SK-N-MC (cell line): ENCODE measurements around the gene RPS2.

Experiments
- EZH2 ChIP-seq: fragments of 200-600 bp; sonication (generic); IDR thresholded peaks from one replicate; pipeline ENCODE4 v1.6.1; 2017; ENCODE audit warnings: antibody characterized with exemption
- POLR2AphosphoS5 ChIP-seq: IDR thresholded peaks from 2 replicates; pipeline ENCODE4 v1.6.1; 2012; ENCODE audit warnings: mild to moderate bottlenecking, low read depth, low read length, borderline replicate concordance

DNA sequence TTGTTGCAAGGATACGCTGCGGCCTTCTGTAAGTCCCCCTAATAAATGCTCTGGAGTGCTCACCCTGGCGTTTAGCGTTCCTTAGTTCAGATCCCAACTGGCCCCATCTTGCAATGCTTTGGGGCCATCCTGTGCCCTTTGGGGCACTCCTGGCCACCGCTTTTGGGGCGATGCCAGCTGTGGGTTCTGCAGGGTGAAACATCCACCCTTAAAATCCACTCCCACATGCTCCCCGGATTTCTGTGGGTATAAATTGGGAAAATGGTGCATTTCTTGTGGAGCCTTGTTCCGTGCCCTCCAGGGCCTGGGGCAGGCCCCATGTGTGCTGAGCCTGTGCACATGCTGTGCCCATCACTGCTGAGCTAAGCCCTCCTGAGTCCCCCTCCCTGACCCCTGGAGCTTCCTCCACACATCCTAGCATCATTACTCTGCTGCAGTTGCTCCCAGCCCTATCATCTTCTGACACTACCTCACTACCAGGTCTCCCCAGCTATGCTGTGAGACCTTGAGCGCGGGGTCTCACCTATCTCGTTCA lies 27.6 kb downstream of the RPS2 start:
- no peak for TF ChIP-seq EZH2
- TF ChIP-seq POLR2AphosphoS5, result no peak
